AG04449 (cell line): Measurements from ENCODE around the gene SHB.
A peak's percentile ranks its signal among the peaks of the same experiment; 100 is the strongest.
"Not testable (repeated sequence)": the region's sequence is repeated elsewhere in the genome, so short reads cannot be mapped to it uniquely, and the experiment has no call there.

ENCODE experiments used
- CTCF ChIA-PET: fragments of 350-600 bp; formaldehyde crosslinking; extraction: SDS; loops from one replicate; lab custom pipeline; 2021; ENCODE audit warnings: antibody characterized with exemption; lab: Yijun Ruan, JAX
- POLR2A ChIA-PET: fragments of 400-600, 350-600 bp; formaldehyde crosslinking; extraction: SDS; loops from one replicate; lab custom pipeline; 2020; ENCODE audit warnings: antibody characterized with exemption, inconsistent platforms; lab: Yijun Ruan, JAX
- DNase-seq: peaks from one replicate; pipeline ENCODE4 v3.0.0-alpha.2; 2010; ENCODE audit warnings: low read depth, low spot score
- H3K4me3 ChIP-seq: 2 replicates; pipeline ENCODE4 v1.5.1; 2011; ENCODE audit warnings: low read depth, mild to moderate bottlenecking, control low read depth, low read length
- CTCF ChIP-seq: IDR thresholded peaks from one replicate; pipeline ENCODE4 v1.5.1; 2011; ENCODE audit warnings: mild to moderate bottlenecking, moderate library complexity, low read length, control low read depth, inconsistent platforms; ENCODE audit not compliant: insufficient read depth; ENCODE audit errors: missing control alignments

The SHB gene

GRCh38 chr9:37966412-37967013, 102.5 kb downstream of the SHB start:
- no peak for TF ChIP-seq CTCF
- CTCF ChIA-PET: interaction anchor here (0.8 to 2.5 kb wide), 4 partner anchors 12 to 122 kb away, joined by 3 to 7 read pairs (median 4); no protein-coding TSS in a partner anchor
- H3K4me3 ChIP-seq: no peak overlapping the region
- POLR2A ChIA-PET: interaction anchor here (0.8 kb wide), 1 partner anchor 100 kb away, joined by 3 read pairs; no protein-coding TSS in a partner anchor
- DNase-seq: no peak

GRCh38 chr9:37965676-37966345, 103.2 kb downstream of the SHB start:
- not testable (repeated sequence) for H3K4me3 ChIP-seq, DNase-seq
- ChIA-PET POLR2A (interaction anchor here (0.6 to 0.7 kb wide), 2 partner anchors 82 to 500 kb away, joined by 3 to 4 read pairs; no protein-coding TSS in a partner anchor), CTCF (interaction anchor here (2.5 kb wide), 1 partner anchor 122 kb away, joined by 7 read pairs; no protein-coding TSS in a partner anchor)

GRCh38 chr9:37965116-37965515, 103.9 kb downstream of the SHB start:
- POLR2A ChIA-PET: no interaction called here
- no peak for TF ChIP-seq CTCF
- CTCF ChIA-PET: no interaction called here
- H3K4me3 ChIP-seq: no peak overlapping the region
- no peak for DNase-seq

DNA sequence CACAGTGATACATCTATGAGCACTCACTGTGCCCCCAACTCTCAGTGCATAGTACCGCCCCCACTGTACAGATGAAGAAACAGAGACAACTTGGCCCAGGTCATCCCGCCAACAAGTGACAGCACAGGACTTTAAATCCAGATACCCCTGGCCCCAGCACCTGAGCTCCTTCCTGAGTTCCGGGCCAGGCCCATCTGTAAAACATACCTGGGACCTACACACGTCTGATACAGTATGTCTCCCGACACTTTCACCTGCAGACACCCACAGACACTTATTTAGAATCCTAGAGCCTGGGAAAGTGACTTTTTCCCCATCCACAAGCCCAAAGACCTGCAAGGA, 104.3 kb downstream of the SHB start:
- DNase-seq: no peak
- no peak for TF ChIP-seq CTCF
- ChIA-PET POLR2A (no interaction called here), CTCF (no interaction called here)
- H3K4me3 ChIP-seq: no peak overlapping the region

- DNase-seq: peak; percentile 94
- no peak for TF ChIP-seq CTCF
- ChIA-PET CTCF (interaction anchor here (0.9 kb wide), 1 partner anchor 10 kb away, joined by 3 read pairs; no protein-coding TSS in a partner anchor), POLR2A (no interaction called here)
- H3K4me3 ChIP-seq: no peak overlapping the region
Observed at GRCh38 chr9:37963936-37964739, 104.9 kb downstream of the SHB start.

- POLR2A ChIA-PET: no interaction called here
- DNase-seq: no peak
Observed at GRCh38 chr9:37961351-37961750, 107.7 kb downstream of the SHB start.

More at GRCh38 chr9:37961351-37961750, 107.7 kb downstream of the SHB start:
- CTCF ChIA-PET: interaction anchor here (1.0 to 1.3 kb wide), 3 partner anchors 11 to 127 kb away, joined by 3 read pairs; no protein-coding TSS in a partner anchor
- H3K4me3 ChIP-seq: no peak overlapping the region
- no peak for TF ChIP-seq CTCF
